Mesothelial cell of epicardium (in vitro differentiated cells): ENCODE data around the gene GRM1. TPM values are rescaled to one million over a fixed set of nuclear protein-coding genes. Genes with fewer than 3 reads are reported as not detected.

Experiments used
- DNase-seq, 2 experiments: peaks; one replicate each; pipeline ENCODE4 v3.0.0; 2021; ENCODE audit warnings: low spot score in 2 of 2; ENCODE audit not compliant: unreplicated experiment in 2 of 2
- H3K27ac Mint-ChIP-seq: 2 replicates; pipeline ENCODE4 v1.8.0; 2021; ENCODE audit warnings: mixed read lengths
- H3K27me3 Mint-ChIP-seq: 2 replicates; pipeline ENCODE4 v1.8.0; 2021; ENCODE audit warnings: low read depth, mixed read lengths
- H3K36me3 Mint-ChIP-seq: 2 replicates; pipeline ENCODE4 v1.8.0; 2021; ENCODE audit warnings: mixed read lengths
- H3K4me1 Mint-ChIP-seq: 2 replicates; pipeline ENCODE4 v1.8.0; 2021; ENCODE audit warnings: mixed read lengths
- H3K4me3 Mint-ChIP-seq: 2 replicates; pipeline ENCODE4 v1.8.0; 2021; ENCODE audit warnings: mild to moderate bottlenecking, moderate library complexity, mixed read lengths
- H3K9me3 Mint-ChIP-seq: 2 replicates; pipeline ENCODE4 v1.8.0; 2021; ENCODE audit warnings: mixed read lengths
- total RNA-seq: library from RNA; stranded (reverse); gene quantifications from 3 replicates; pipeline ENCODE4 v1.2.1, GENCODE V29; 2021
- TF ChIP-seq, protein P1 (sequence below): fragments of 200-600 bp; sonication (generic); IDR thresholded peaks from one replicate; pipeline ENCODE4 v1.5.0; 2021; ENCODE audit warnings: antibody characterized with exemption; ENCODE audit not compliant: unreplicated experiment

GRM1 gene
- total RNA-seq, 1 donor from 2014 or later: 0.16 TPM

DNA sequence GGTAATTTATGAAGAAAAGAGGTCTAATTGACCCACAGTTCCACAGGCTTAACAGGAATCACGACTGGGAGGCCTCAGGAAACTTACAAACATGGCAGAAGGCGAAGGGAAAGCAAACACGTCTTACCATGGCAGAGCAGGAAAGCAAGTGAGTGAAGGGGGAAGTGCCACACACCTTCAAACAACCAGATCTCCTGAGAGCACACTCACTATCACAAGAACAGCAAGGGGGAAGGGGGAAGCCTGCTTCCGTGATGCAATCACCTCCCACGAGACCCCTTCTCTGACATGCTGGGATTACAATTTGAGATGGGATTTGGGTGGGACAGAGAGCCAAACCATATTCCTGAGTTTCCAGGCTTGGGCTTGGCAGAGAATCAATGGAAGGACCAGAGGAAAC is 390.7 kb downstream of the GRM1 start:
- Mint-ChIP-seq H3K4me1 (no peaks in the 10 kb centered on the region), H3K27me3 (peaks cover 1% of the 10 kb centered on the region), H3K9me3 (peaks cover 4% of the 10 kb centered on the region), H3K4me3 (no peak overlapping the region), H3K36me3 (no peaks in the 10 kb centered on the region), H3K27ac (no peak overlapping the region)
- TF ChIP-seq, protein P1, sequence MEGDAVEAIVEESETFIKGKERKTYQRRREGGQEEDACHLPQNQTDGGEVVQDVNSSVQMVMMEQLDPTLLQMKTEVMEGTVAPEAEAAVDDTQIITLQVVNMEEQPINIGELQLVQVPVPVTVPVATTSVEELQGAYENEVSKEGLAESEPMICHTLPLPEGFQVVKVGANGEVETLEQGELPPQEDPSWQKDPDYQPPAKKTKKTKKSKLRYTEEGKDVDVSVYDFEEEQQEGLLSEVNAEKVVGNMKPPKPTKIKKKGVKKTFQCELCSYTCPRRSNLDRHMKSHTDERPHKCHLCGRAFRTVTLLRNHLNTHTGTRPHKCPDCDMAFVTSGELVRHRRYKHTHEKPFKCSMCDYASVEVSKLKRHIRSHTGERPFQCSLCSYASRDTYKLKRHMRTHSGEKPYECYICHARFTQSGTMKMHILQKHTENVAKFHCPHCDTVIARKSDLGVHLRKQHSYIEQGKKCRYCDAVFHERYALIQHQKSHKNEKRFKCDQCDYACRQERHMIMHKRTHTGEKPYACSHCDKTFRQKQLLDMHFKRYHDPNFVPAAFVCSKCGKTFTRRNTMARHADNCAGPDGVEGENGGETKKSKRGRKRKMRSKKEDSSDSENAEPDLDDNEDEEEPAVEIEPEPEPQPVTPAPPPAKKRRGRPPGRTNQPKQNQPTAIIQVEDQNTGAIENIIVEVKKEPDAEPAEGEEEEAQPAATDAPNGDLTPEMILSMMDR: no peak
- no peak for DNase-seq

DNA sequence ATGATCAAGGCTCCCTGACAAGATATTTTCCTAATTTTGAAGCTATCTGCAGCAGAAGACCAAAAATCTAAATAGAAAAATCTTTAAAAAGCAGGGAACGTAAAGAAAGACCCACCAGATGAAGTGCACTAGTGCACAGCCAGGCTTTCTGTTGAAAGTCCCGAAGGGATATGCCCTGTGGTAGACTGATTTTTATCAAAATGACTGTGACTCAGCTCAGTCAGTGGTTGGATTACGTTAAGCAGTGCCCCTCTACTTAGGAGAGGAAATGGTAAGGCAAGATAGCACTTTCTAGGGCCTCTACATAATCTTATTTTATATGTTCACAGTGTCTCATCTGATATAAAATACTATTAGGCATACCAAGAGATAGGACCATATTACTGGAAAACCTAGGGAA is 391.4 kb downstream of the GRM1 start:
- TF ChIP-seq, protein P1: no peak

DNA sequence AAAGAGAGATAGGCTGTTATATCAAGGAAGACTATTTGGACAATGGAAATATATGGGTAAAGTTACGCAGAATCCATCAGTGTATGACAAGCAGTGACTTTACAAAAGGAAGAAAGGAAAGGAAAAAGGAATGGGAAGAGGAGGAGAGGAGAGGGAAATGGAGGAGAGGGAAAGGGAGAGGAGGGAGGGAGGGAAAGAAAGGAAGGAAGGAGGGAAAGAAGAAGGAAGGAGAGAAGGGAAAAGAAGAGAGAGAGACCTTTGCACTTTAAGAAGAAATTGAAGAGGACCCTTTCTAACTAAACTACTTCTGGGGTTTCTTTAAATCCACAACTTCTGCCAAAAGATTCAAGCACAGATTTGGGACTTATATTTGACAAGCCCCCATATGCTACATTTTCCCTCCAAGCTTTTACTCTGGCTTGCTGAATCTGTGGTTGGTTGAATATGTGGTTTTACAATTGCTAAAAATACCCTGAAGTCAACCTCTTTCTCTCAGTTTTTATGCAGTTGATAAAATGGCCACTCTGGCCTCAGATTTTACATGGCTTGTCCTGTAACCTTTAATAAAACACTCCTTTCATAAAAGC is 394.0 kb downstream of the GRM1 start:
- H3K4me3 Mint-ChIP-seq: no peak overlapping the region
- no peak overlapping the region for H3K27ac Mint-ChIP-seq
- H3K27me3 Mint-ChIP-seq: peaks cover 14% of the 10 kb centered on the region
- H3K4me1 Mint-ChIP-seq: no peaks in the 10 kb centered on the region
- TF ChIP-seq, protein P1: no peak
- peaks cover 4% of the 10 kb centered on the region for H3K9me3 Mint-ChIP-seq
- DNase-seq: no peak
- H3K36me3 Mint-ChIP-seq: no peaks in the 10 kb centered on the region

More for the DNA sequence above, 391.4 kb downstream of the GRM1 start:
- no peak for DNase-seq
- Mint-ChIP-seq H3K4me3 (no peak overlapping the region), H3K27me3 (peaks cover 4% of the 10 kb centered on the region), H3K27ac (no peak overlapping the region), H3K9me3 (peaks cover 4% of the 10 kb centered on the region), H3K4me1 (no peaks in the 10 kb centered on the region), H3K36me3 (no peaks in the 10 kb centered on the region)

DNA sequence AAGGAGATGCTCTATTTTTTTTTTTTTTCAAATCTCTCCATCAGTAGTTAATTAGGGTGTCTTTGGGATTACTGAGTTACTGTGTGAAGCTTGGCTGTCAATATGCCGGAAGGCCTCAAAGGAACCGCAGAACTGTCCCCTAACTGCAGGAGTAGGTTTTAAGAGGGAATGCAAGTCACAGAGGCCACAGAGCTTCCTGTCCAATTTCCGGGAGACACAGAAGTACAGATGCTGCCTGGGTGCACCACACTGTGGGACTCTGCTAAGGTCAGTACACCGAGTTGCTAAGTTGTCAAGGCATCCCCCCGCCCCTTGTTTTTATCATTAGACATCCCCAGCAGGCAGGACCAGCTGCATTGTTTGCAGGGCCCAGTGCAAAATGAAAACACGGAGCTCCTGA is 394.6 kb downstream of the GRM1 start:
- Mint-ChIP-seq H3K36me3 (no peaks in the 10 kb centered on the region), H3K4me3 (no peak overlapping the region), H3K9me3 (peaks cover 4% of the 10 kb centered on the region), H3K27ac (no peak overlapping the region), H3K27me3 (peaks cover 16% of the 10 kb centered on the region), H3K4me1 (no peaks in the 10 kb centered on the region)
- TF ChIP-seq, protein P1: no peak
- DNase-seq: no peak

DNA sequence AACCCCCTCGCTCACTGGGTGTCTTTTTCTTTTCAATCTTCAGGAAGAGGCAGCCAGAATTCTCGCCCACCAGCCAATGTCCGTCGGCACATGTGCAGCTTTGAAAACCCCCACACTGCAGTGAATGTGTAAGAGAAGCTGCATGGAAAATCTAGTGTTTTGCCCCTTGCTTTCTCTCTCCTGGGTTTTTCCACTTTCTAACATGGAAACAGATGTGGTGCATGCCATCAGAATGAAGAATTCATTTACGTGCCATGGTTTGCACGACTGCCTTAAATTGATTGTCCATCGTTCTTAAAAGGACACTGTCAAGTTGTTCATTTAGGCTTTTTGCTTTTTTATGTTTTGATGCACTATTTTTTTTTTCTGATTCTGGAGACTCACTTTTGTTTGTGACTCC is 397.7 kb downstream of the GRM1 start:
- H3K9me3 Mint-ChIP-seq: no peaks in the 10 kb centered on the region
- H3K27ac Mint-ChIP-seq: no peak overlapping the region
- TF ChIP-seq, protein P1: no peak
- H3K4me3 Mint-ChIP-seq: no peak overlapping the region
- no peak for DNase-seq
- no peaks in the 10 kb centered on the region for H3K36me3 Mint-ChIP-seq
- H3K4me1 Mint-ChIP-seq: no peaks in the 10 kb centered on the region
- H3K27me3 Mint-ChIP-seq: peaks cover 16% of the 10 kb centered on the region

DNA sequence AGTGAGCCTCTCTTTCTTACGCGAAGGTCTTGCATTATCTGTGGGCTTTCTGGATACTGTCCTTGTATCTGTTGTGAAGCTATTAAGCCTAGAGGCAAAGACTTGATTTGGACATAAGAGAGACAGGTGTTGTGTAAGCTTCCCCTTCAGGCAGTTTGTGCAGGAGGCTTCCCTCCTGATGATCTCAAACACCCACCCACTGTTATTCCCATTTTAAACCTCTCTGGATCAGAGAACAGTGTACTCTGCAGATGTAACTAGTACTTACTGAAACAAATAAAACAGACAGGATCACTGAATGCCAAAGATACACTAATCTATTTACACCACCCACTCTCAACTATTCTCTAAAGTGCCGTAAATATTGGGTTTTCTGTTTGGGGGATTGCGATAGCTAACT is 401.0 kb downstream of the GRM1 start:
- Mint-ChIP-seq H3K4me3 (no peak overlapping the region), H3K27ac (no peak overlapping the region), H3K36me3 (no peaks in the 10 kb centered on the region)

More for the DNA sequence above, 401.0 kb downstream of the GRM1 start:
- TF ChIP-seq, protein P1: no peak
- Mint-ChIP-seq H3K27me3 (peaks cover 22% of the 10 kb centered on the region), H3K4me1 (peaks cover 2% of the 10 kb centered on the region), H3K9me3 (no peaks in the 10 kb centered on the region)
- DNase-seq: no peak
